Fibroblast of skin of left quadriceps (primary cell): ENCODE measurements around the gene SEPHS1.
"Not testable (repeated sequence)": the region's sequence is repeated elsewhere in the genome, so short reads cannot be mapped to it uniquely, and the experiment has no call there.

Experiments used
- DNase-seq, 2 experiments: peaks; one replicate each; pipeline ENCODE4 v3.0.0-alpha.2; 2013; ENCODE audit warnings: low read depth in 2 of 2

The SEPHS1 gene

DNA sequence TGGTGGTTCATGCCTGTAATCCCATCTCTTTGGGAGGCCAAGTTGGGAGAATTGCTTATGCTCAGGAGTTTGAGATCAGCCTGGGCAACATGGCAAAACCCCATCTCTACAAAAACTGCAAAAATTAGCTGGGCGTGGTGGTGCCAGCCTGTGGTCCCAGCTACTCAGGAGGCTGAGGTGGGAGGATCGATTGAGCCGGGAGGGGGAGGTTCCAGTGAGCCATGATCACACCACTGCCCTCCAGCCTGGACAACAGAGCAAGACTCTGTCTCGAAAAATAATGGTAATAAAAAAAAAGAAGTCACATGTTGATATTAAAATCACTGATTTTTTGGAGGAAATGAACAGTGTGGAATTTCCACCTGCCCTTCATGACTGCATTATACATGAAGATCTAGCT, 64.0 kb downstream of the SEPHS1 start:
- no peak for DNase-seq

DNA sequence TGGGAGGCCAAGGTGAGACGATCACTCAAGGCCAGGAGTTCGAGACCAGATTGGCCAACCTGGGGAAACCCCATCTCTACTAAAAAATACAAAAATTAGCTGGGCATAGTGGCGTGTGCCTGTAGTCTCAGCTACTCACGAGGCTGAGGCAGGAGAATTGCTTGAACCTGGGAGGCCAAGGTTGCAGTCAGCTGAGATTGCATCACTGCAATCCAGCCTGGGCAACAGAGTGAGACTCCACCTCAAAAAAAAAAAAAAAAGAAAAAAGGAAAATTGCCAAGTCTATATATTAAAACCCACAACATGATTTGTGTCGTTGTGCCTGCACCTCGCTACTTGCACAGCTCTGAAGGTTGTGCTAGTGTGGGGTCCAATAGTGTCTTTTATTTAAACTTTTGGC, 65.7 kb downstream of the SEPHS1 start:
- DNase-seq, result not testable (repeated sequence)

DNA sequence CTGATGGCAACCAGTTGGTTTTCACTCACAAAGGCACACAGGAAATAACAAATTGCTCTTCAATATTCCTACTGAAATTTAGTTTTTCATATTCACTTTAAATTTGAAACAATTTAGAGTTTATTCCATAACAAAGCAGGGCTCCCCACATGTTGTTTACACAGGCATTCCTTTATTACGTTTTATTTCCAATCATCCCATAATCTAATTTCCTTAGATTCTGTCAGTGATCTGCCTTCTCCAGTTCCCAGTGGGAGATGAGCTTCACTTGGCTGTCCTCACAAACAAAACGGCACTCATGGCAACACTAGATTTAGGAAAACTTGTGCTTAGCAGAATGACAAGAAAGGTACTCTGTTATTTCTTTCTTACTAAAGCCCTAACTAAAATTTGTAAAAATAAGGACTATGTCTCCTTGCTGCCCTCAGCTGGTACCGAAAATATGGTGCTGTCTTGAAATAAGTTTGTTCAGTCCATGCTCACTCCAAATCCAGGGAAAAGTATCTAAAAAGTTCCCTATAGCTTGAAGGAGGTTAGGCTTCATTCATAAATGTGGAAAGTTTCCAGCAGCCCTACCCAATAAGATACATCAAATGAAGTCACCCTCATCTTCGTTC, 71.2 kb downstream of the SEPHS1 start:
- no peak for DNase-seq

DNA sequence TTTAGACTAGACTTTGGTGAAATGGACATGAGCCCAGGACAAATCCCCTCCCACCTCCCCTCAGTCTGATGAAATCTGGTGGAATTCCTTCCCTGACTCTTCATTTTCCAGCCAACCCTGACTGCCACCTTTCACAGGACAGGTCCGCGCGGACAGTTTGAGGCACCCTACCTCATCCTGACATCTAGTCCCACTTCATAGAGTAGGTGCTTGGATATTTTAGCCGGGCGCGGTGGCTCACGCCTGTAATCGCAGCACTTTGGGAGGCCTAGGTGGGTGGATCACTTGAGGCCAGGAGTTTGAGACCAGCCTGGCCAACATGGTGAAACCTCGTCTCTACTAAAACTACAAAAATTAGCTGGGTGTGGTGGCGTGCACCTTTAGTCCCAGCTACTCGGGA, 71.9 kb downstream of the SEPHS1 start:
- DNase-seq, result not testable (repeated sequence)

DNA sequence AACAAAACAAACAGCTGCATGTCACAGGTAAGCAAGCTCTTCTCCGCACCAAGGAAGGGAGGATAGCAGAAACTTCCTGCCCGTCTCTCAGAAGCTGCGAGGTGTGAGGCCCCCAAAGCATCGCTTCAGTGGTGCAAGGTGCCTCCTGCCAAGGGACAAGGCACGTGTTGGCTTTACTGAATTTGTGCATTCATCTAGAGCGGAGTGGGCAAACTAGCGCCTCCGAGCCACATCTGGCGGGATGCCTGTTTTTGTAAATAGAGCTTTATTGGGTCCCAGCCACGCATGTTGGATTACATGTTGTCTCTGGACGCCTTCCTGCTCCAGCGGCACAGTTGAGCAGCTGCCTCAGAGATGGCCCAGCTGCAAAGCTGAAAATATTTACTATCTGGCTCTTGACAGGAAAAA, 75.9 kb downstream of the SEPHS1 start:
- no peak for DNase-seq

DNA sequence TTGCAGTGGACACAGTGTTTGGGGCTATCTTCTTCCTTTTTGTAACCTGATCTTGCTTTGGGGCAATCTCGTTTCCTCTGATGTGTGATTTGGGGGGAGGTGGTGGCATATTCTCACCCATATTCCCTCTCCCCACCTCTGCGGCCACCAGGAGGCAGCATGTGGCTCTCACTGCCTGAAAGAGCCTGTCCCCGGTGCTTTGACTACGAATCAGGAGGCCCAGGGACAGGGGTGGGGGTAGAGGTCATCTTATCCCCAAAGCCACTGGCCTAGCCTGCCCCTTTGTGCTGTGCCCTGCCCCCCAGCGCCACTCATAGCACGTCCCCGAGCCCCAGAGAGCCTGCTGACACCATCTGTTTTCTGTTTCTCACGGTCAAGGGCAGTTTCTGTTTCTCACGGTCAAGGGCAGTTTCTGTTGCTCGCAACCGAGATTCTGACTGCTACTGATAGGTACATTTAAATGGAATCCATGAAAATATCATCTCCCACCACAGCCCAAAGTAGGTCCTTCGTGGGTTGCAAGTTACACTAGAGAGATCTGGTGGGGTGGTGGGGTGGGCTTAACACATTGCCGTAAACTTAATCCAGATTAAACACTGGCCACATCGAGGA, 76.4 kb downstream of the SEPHS1 start:
- DNase-seq, result no peak

DNA sequence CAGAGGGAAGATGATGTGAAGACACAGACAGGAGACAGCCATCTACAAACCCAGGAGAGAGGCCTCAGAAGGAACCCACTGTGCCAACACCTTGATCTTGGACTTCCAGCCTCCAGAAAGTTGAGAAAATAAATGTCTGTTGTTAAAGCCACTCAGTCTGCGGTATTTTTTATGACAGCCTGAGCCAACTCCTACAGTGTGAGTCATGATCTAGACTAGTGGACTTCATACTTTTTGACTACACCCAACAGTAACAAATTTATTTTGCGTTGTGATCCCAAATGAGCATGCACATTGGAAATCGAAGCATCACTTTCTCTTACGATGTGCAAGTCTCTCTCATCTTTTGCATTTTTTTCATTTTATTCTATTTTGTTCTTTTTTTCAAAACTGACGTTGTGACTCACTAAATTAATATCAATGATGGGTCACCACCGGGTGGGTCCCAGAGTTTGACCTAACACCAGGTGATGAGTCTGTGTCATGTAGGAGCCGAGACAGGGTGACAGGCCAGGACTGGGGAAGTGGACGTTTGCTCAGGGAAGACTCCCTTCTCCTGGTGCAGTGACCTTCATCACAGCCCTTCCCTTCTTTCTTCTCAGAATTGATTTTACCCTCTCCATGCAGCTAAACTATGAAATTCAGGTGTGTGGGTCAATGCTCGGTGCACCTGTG, 77.1 kb downstream of the SEPHS1 start:
- DNase-seq, result no peak

DNA sequence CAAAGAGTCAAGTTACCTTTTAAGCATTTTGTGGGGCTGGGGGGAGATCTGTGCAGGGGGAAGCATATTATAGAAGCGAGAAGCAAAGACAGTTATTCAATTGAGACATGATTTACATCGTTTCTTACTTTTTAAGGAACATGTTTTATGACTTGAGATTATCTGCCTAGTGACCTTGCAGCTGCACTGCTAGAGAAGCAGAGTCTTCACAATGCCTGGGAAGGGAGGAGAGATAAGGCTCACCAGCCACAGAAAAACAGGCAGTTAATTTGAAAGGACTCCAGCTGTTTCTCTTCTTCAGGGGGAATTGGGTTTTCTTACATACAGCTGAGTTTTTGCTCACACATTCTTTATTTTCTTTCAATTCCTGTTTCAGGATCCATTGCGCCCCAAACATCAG, 79.3 kb downstream of the SEPHS1 start:
- no peak for DNase-seq

DNA sequence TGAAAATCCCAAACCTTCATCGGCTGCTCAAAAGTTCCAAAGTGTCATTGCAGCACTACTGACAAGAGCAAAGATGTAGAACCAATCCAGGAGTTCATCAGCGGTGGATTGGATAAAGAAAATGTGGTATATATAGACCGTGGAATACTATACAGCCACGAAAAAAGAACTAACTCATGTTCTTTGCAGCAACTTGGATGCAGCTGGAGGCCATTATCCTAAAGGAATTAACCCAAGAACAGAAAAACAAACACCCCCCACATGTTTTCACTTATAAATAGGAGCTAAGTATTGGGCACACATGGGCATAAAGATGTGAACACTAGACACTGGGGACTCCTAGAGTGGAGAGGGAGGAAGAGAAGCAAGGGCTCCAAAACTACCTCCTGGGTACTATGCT, 79.8 kb downstream of the SEPHS1 start:
- no peak for DNase-seq
